Activated CD4-positive, alpha-beta memory T cell treated with anti-CD3 and anti-CD28 coated beads, Interleukin-2, amount 10 ng/mL, durations not matched to agents 7 days and 5 days (primary cell): Measurements from ENCODE around the gene KCNMA1. TPM values are rescaled to one million over a fixed set of nuclear protein-coding genes. Genes with fewer than 3 reads are reported as not detected.

Source experiments
- CTCF ChIA-PET: fragments of 350-600 bp; sonication (Branson Sonifier 250); formaldehyde crosslinking; loops from one replicate; lab custom pipeline; 2021; ENCODE audit warnings: antibody characterized with exemption, inconsistent platforms; lab: Charles Lee
- POLR2A ChIA-PET: fragments of 350-600 bp; sonication (Branson Sonifier 250); formaldehyde crosslinking; loops from one replicate; lab custom pipeline; 2021; ENCODE audit warnings: antibody characterized with exemption; lab: Charles Lee
- DNase-seq: peaks from one replicate; pipeline ENCODE4 v3.0.0-alpha.2; 2020
- H3K27ac Mint-ChIP-seq: one replicate; pipeline ENCODE4 v1.8.0; 2021; ENCODE audit warnings: mild to moderate bottlenecking, mixed read lengths
- H3K27me3 Mint-ChIP-seq: one replicate; pipeline ENCODE4 v1.8.0; 2021; ENCODE audit warnings: mixed read lengths
- H3K36me3 Mint-ChIP-seq: one replicate; pipeline ENCODE4 v1.8.0; 2021; ENCODE audit warnings: low read depth, mixed read lengths
- H3K4me1 Mint-ChIP-seq: one replicate; pipeline ENCODE4 v1.8.0; 2021; ENCODE audit warnings: mixed read lengths
- H3K4me3 Mint-ChIP-seq: one replicate; pipeline ENCODE4 v1.8.0; 2021; ENCODE audit warnings: mild to moderate bottlenecking, mixed read lengths
- H3K9me3 Mint-ChIP-seq: one replicate; pipeline ENCODE4 v1.8.0; 2021; ENCODE audit warnings: mixed read lengths
- total RNA-seq, 2 experiments: library from RNA; stranded (reverse); gene quantifications; one replicate each; pipeline ENCODE4 v1.2.3, GENCODE V29; 2021

KCNMA1 gene
- total RNA-seq, 2 experiments from 2014 or later: 0.25 to 0.38 TPM

DNA sequence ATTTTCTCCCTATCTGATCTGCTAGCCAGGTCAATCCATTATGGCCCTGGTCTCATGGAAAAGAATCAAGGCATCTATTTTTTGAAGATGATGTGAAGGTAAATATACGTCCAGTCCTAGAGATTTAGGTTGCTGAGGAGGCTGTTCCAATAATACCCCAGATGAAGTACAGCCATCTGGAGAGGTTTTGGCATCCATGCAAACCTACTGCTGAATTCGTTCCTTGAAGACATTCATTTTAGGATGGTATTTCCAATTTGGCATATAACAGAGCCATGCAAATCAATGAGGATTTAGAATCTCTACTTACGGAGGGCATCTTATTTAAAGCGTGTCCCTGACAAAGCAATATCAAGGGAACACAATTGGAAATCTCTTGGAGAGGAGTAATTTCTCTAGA, 465.5 kb downstream of the KCNMA1 start:
- Mint-ChIP-seq H3K36me3 (no peaks in the 10 kb centered on the region), H3K27ac (no peak overlapping the region), H3K27me3 (peaks cover 1% of the 10 kb centered on the region), H3K4me3 (no peak overlapping the region), H3K4me1 (no peaks in the 10 kb centered on the region), H3K9me3 (no peaks in the 10 kb centered on the region)
- CTCF ChIA-PET: interaction anchor here (0.6 to 5.4 kb wide), 4 partner anchors 10 to 470 kb away, joined by 3 to 50 read pairs (median 3); no protein-coding TSS in a partner anchor
- POLR2A ChIA-PET: no interaction called here
- DNase-seq: no peak

DNA sequence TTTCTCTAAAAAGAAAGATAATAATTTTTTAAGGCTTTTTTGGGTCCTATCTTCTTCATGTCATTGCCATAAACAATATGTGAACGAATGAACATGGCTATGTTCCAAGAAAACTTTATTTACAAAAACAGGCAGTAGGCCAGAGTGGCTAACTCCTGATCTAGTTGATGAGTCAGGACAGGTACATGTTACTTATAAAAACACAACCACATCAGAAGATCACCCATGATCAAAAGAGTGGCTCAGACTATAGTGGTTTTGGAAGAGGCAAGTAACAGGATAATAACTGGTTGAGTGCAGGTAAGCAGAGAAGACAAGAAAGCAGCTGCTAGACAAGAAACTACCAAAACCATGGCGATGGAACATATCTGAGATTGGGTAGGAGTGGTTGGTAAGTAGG, 468.7 kb downstream of the KCNMA1 start:
- H3K27ac Mint-ChIP-seq: no peak overlapping the region
- ChIA-PET CTCF (interaction anchor here (0.8 to 1.3 kb wide), 3 partner anchors 472 to 543 kb away, joined by 3 to 12 read pairs (median 3); no protein-coding TSS in a partner anchor), POLR2A (no interaction called here)
- H3K4me1 Mint-ChIP-seq: peaks cover 2% of the 10 kb centered on the region
- no peak overlapping the region for H3K4me3 Mint-ChIP-seq
- H3K27me3 Mint-ChIP-seq: peaks cover 13% of the 10 kb centered on the region
- no peak for DNase-seq
- no peaks in the 10 kb centered on the region for H3K9me3 Mint-ChIP-seq
- no peaks in the 10 kb centered on the region for H3K36me3 Mint-ChIP-seq

DNA sequence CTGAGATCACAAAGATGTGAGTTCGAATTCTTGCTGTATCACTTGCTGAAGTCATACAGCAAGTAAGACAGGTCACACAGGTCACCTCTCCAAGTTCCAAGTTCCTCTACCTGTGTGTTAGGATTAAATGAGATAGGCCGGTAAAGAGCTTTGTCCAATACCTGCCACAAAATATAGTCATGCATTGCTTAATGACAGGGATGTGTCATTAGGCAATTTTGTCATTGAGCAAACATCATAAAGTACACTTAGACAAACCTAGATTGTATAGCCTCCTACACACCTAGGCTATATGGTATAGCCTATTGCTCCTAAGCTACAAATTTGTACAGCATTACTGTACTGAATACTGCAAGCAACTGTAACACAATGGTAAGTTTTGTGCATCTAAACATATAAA, 469.4 kb downstream of the KCNMA1 start:
- Mint-ChIP-seq H3K9me3 (no peaks in the 10 kb centered on the region), H3K4me1 (peaks cover 2% of the 10 kb centered on the region), H3K4me3 (no peak overlapping the region), H3K27me3 (peaks cover 15% of the 10 kb centered on the region), H3K36me3 (no peaks in the 10 kb centered on the region), H3K27ac (no peak overlapping the region)
- ChIA-PET POLR2A (no interaction called here), CTCF (interaction anchor here (0.8 to 1.3 kb wide), 3 partner anchors 473 to 544 kb away, joined by 3 to 12 read pairs (median 3); no protein-coding TSS in a partner anchor)
- no peak for DNase-seq

DNA sequence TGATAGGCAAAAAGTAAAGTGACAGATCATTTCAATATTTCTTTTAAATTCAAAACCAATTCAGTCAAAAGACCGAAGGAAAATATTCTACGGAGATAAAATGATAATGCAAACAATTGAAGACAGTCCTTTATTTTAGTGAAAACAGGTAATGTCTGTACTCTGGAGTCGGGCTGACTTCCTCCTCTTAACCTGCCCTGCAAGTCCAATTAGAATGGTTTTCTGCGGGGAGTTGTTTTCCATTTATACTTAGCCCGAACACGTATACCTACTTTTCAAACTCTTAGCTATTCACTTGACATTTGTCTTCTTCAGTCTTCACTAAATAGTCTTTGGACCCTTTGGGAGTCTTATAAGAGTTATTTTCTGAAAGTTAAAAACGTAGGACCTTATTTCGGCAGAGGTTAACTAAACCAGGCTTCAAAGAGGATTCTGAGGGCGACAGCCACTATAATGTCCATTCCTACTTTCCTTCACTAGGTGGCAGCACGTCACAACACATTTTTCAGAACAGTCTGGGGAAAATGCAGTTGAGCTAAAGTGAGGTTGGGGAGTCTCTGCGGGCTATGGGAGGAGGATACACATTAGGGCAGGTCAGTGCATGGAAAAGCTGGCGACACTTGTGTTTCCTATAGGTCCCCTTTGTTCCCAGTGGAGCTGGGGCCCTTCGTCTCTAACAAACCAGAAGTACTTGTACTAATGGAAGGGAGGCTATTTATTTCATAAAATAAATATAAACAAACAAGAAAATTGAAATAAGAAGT, 472.0 kb downstream of the KCNMA1 start:
- CTCF ChIA-PET: interaction anchor here (0.6 to 2.2 kb wide), 10 partner anchors 9 to 553 kb away, joined by 3 to 12 read pairs (median 4); no protein-coding TSS in a partner anchor
- Mint-ChIP-seq H3K27ac (no peak overlapping the region), H3K4me3 (no peak overlapping the region), H3K4me1 (peaks cover 2% of the 10 kb centered on the region), H3K27me3 (peaks cover 15% of the 10 kb centered on the region), H3K9me3 (no peaks in the 10 kb centered on the region), H3K36me3 (no peaks in the 10 kb centered on the region)
- POLR2A ChIA-PET: no interaction called here
- peak; percentile 34 for DNase-seq

DNA sequence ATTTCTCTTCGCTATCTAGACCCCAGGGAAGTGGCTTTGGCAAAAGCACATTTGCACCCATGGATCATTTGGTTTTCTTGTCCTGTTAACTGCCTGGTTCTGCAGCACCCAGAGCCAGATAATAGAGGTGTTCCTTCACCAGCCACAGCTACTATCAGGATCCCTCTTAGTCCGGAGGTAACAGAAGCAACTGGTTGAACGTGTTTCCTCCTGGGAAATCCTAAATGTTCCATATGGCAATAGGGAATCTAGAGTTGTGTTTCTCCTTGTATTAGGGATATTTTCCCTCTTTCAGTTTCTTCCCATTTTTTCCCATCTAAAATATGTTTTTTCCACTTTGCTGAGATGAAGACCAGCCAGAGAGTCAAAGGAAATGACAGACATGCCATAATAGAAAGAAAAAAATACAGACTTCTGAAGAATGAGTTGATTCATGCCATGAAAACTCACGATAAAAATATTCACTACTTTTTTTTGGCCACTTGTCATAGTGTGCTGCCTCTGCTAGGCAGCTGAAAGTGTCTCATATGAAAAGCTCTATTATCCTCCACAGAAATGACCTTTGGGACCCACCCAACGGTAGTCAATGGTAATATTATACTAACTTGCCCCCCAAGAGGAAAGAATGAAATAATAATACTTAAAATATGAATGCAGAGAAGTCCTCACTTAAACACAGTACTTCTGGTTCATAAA, 472.8 kb downstream of the KCNMA1 start:
- POLR2A ChIA-PET: no interaction called here

DNA sequence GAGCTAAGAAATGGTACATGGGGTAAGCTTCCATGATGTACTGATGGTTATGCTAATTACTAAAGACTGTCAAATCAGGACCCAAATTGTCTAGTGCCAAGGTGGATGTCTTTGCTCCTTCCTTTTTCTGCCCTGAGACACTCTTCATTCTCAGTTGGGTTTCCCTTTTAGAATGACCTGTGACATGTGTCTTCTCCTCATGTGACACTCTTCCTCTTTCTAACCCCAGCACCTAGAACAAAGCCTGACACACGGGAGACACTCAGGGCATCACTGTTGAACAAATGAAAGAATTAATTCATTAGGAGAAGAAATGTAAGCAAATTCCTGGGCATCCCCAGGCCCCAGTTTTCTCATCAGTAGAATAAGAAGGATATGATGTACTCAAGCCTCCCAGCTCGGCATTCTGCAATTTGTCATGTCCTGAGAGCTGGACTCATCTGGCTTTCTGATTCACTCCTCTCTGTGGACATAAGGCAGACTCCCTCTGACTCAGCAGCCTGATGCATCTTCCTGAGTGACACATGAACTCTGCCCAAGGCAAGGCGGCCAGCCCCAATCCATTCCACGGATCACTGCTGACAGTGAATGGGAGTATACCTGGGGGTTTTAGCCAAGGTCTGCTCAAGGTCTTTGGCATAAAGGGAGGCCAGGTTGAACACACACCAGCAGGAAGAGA, 473.8 kb downstream of the KCNMA1 start:
- Mint-ChIP-seq H3K36me3 (no peaks in the 10 kb centered on the region), H3K4me3 (no peak overlapping the region), H3K27ac (no peak overlapping the region), H3K9me3 (no peaks in the 10 kb centered on the region), H3K4me1 (peaks cover 2% of the 10 kb centered on the region), H3K27me3 (peaks cover 15% of the 10 kb centered on the region)
- ChIA-PET CTCF (interaction anchor here (0.9 kb wide), 1 partner anchor 11 kb away, joined by 4 read pairs; no protein-coding TSS in a partner anchor), POLR2A (no interaction called here)
- no peak for DNase-seq

More for the DNA sequence above, 472.8 kb downstream of the KCNMA1 start:
- Mint-ChIP-seq H3K4me3 (no peak overlapping the region), H3K9me3 (no peaks in the 10 kb centered on the region), H3K27ac (no peak overlapping the region), H3K27me3 (peaks cover 15% of the 10 kb centered on the region), H3K36me3 (no peaks in the 10 kb centered on the region), H3K4me1 (peaks cover 2% of the 10 kb centered on the region)
- no peak for DNase-seq
- CTCF ChIA-PET: interaction anchor here (1.2 to 2.2 kb wide), 6 partner anchors 8 to 553 kb away, joined by 3 to 12 read pairs (median 6); no protein-coding TSS in a partner anchor

DNA sequence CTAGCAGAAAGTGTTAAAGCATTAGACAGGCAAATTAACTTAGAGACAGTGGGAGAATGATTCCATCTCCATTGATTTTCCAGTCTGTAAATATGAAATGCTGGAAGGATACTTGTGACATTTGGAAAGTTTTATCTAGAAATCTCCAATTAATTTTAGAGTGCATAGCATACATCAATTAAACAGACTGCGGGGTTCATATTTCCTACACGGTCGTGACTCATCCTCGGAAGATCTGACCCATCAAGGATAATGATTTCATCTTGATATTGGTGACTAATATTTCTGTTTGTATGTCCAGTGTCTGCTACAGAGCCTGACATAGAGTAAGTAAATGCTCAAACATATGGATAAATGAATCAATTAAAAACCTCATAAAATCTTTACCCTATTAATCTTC, 474.9 kb downstream of the KCNMA1 start:
- DNase-seq: no peak
- H3K27ac Mint-ChIP-seq: no peak overlapping the region
- ChIA-PET CTCF (interaction anchor here (0.9 kb wide), 1 partner anchor 12 kb away, joined by 4 read pairs; no protein-coding TSS in a partner anchor), POLR2A (no interaction called here)
- H3K4me1 Mint-ChIP-seq: peaks cover 2% of the 10 kb centered on the region
- H3K27me3 Mint-ChIP-seq: peaks cover 15% of the 10 kb centered on the region
- no peaks in the 10 kb centered on the region for H3K9me3 Mint-ChIP-seq
- H3K4me3 Mint-ChIP-seq: no peak overlapping the region
- H3K36me3 Mint-ChIP-seq: no peaks in the 10 kb centered on the region

DNA sequence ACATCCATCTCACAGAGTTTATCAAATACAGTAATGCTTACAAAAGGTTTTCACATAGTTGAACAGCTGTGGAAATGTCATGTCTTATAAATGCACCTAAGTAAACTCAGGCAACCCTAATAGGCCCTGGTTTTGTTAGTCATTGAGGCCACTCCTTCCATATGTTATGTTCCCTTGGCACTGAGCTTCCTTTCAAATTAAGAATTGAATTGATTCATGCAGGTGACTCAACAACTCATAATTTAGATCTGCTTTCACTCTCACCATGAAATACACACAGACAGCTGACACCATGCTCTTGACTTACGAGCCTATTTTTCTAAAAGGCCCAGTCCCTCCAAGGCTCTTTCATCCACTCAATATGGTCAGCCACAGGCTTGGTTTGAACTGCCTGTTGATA, 476.9 kb downstream of the KCNMA1 start:
- no peak overlapping the region for H3K4me3 Mint-ChIP-seq
- ChIA-PET POLR2A (no interaction called here), CTCF (no interaction called here)
- H3K36me3 Mint-ChIP-seq: no peaks in the 10 kb centered on the region
- H3K9me3 Mint-ChIP-seq: no peaks in the 10 kb centered on the region
- no peak overlapping the region for H3K27ac Mint-ChIP-seq
- H3K27me3 Mint-ChIP-seq: peaks cover 10% of the 10 kb centered on the region
- H3K4me1 Mint-ChIP-seq: peaks cover 2% of the 10 kb centered on the region
- DNase-seq: no peak

DNA sequence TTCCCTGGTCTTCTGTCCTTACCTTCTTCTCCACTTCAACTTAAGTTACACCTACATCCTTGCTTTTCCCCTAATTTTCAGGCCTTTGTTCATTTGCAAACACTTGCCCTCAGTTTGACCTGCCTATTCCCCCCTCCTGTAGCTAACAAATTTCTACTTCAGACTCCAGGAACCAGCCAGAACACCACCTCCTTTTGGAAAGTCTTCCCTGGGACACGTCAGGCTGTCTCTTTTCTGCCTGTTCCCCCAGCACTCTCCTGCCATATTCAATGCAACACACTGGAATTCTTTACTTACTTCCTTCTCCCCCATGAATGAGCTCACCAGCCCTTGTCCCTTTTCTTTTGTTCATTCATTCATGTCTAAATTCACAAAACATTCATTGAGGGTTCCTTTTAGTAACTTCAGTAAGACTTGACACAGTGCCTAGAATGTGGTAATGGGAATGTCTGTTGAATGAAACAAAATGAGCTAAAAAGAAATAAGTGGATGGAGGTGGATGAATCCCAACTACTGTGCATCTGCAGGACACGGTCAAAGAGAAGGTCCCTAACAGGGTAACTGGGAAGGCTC, 478.0 kb downstream of the KCNMA1 start:
- ChIA-PET CTCF (no interaction called here), POLR2A (no interaction called here)
- peaks cover 2% of the 10 kb centered on the region for H3K27me3 Mint-ChIP-seq
- no peak overlapping the region for H3K27ac Mint-ChIP-seq
- no peaks in the 10 kb centered on the region for H3K9me3 Mint-ChIP-seq
- no peak overlapping the region for H3K4me3 Mint-ChIP-seq
- no peak for DNase-seq
- H3K36me3 Mint-ChIP-seq: no peaks in the 10 kb centered on the region
- no peaks in the 10 kb centered on the region for H3K4me1 Mint-ChIP-seq

DNA sequence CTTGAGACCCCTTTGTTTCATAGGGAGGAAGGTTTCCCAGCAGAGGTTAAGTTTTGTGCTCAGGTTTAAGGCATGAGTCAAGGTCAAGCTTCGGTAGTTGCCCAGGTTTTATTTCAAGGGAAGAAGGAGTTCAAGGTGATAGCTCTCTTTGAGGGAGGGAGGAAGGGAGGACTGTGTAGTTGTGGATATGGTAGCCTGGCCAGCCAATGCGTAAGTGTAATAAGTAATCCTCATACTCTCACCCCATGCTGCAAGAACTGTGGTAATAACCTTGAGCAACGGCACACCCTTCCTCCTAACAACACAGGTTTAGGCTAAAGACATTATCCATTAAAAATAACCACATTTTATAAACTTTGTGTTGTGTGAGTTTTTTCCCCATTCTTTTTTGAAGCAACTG, 478.9 kb downstream of the KCNMA1 start:
- ChIA-PET CTCF (no interaction called here), POLR2A (no interaction called here)
- H3K4me1 Mint-ChIP-seq: no peaks in the 10 kb centered on the region
- no peak overlapping the region for H3K27ac Mint-ChIP-seq
- no peak for DNase-seq
- H3K9me3 Mint-ChIP-seq: no peaks in the 10 kb centered on the region
- no peaks in the 10 kb centered on the region for H3K36me3 Mint-ChIP-seq
- peaks cover under 1% of the 10 kb centered on the region for H3K27me3 Mint-ChIP-seq
- H3K4me3 Mint-ChIP-seq: no peak overlapping the region

DNA sequence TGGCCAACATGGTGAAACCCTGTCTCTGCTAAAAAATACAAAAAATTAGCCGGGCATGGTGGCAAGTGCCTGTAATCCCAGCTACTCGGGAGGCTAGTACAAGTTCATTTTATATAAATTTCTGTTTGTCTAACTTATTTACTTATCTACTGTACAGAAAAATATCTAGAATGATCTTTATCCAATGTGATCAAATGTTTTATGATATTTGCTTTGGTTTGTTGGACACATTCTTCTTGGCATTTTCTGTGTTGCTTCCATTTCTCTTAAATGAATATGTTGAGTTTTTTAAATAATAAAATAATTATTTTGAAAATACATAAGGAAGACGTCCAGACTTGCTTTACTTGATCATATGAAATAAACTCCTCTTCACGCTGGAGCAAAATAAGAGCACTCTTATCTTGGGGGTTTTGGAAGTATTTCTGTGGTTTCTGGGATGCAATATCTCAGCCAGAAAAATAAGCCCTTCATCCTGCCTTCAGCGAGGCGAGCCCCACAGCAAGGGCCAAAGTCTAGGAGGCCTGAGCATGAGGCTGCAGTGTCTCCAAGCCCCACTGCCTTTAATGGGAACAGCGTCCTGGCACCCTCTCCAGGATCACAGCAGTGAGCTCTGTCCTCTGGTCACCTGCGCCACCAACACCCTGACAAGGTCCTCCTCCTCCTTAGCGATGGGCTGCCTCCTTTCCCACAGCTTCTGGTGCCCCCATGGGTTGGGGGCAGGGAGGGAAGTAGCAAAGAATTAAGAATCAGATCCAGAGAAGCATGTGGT, 480.2 kb downstream of the KCNMA1 start:
- Mint-ChIP-seq H3K27ac (no peak overlapping the region), H3K27me3 (no peaks in the 10 kb centered on the region), H3K9me3 (no peaks in the 10 kb centered on the region), H3K4me1 (no peaks in the 10 kb centered on the region), H3K4me3 (no peak overlapping the region), H3K36me3 (no peaks in the 10 kb centered on the region)
- no peak for DNase-seq
- POLR2A ChIA-PET: no interaction called here
- CTCF ChIA-PET: interaction anchor here (1.5 kb wide), 1 partner anchor 8 kb away, joined by 3 read pairs; no protein-coding TSS in a partner anchor

DNA sequence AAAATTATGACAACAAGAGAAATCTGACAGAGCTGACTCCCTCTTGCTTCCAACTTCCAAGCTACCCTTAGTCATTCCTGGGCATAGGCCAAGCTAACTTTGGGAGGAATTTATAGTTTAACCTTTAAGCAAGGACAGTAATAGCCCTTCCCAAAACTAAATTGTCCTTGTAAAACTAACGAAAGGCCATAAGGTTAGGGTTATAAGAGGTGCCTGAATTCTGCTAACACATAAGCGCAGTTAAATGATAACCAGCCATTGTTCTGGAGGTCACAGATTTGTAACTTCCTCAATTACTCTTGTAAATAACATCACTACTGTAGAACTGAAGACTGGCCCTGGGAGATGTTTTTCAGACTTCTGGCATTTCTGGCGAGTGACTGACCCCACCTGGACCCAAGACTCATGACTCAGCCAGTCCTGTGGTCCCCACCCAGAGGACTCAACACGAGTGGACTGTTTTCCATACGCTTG, 481.2 kb downstream of the KCNMA1 start:
- DNase-seq: no peak
- no peaks in the 10 kb centered on the region for H3K36me3 Mint-ChIP-seq
- ChIA-PET POLR2A (no interaction called here), CTCF (interaction anchor here (1.5 kb wide), 1 partner anchor 9 kb away, joined by 3 read pairs; no protein-coding TSS in a partner anchor)
- H3K27me3 Mint-ChIP-seq: no peaks in the 10 kb centered on the region
- H3K27ac Mint-ChIP-seq: no peak overlapping the region
- H3K4me3 Mint-ChIP-seq: no peak overlapping the region
- no peaks in the 10 kb centered on the region for H3K4me1 Mint-ChIP-seq
- H3K9me3 Mint-ChIP-seq: no peaks in the 10 kb centered on the region
